HEK293 (cell line): ENCODE data around the gene BRMS1L.

ENCODE experiments used
- BCL11A ChIP-seq: fragments of 450-650 bp; formaldehyde crosslinking; IDR thresholded peaks from 2 replicates; pipeline ENCODE4 v1.5.1; 2016; ENCODE audit warnings: low read depth, missing biosample characterization, missing genetic modification characterization
- GLIS2 ChIP-seq: fragments of 450-650 bp; formaldehyde crosslinking; IDR thresholded peaks from 2 replicates; pipeline ENCODE4 v1.5.1; 2016; ENCODE audit warnings: missing biosample characterization, missing genetic modification characterization
- KLF1 ChIP-seq: fragments of 450-650 bp; formaldehyde crosslinking; IDR thresholded peaks from 2 replicates; pipeline ENCODE4 v1.5.1; 2016; ENCODE audit warnings: missing biosample characterization, missing genetic modification characterization
- SETDB1 ChIP-seq: IDR thresholded peaks from one replicate; pipeline ENCODE4 v1.6.1; 2017; ENCODE audit warnings: mild to moderate bottlenecking, low read length, moderate library complexity, mixed read lengths; ENCODE audit not compliant: insufficient read length
- ZBTB20 ChIP-seq: fragments of 450-650 bp; formaldehyde crosslinking; IDR thresholded peaks from 2 replicates; pipeline ENCODE4 v1.5.1; 2016; ENCODE audit warnings: missing biosample characterization, missing genetic modification characterization
- ZFHX2 ChIP-seq: fragments of 450-650 bp; formaldehyde crosslinking; conservative IDR thresholded peaks from 2 replicates; pipeline ENCODE4 v1.5.1; 2016; ENCODE audit warnings: missing biosample characterization, missing genetic modification characterization
- ZNF112 ChIP-seq: fragments of 450-650 bp; formaldehyde crosslinking; IDR thresholded peaks from 2 replicates; pipeline ENCODE4 v1.5.0; 2017; ENCODE audit warnings: missing biosample characterization, missing genetic modification characterization
- ZNF114 ChIP-seq: fragments of 450-650 bp; formaldehyde crosslinking; IDR thresholded peaks from 2 replicates; pipeline ENCODE4 v1.5.0; 2017; ENCODE audit warnings: missing biosample characterization, missing genetic modification characterization
- ZNF366 ChIP-seq: fragments of 450-650 bp; formaldehyde crosslinking; conservative IDR thresholded peaks from 2 replicates; pipeline ENCODE4 v1.5.1; 2016; ENCODE audit warnings: missing biosample characterization, missing genetic modification characterization
- TF ChIP-seq, protein P1 (sequence below): fragments of 450-650 bp; formaldehyde crosslinking; IDR thresholded peaks from 2 replicates; pipeline ENCODE4 v1.5.1; 2016; ENCODE audit warnings: missing biosample characterization, missing genetic modification characterization
- TF ChIP-seq, protein P2 (sequence below): fragments of 450-650 bp; formaldehyde crosslinking; IDR thresholded peaks from 2 replicates; pipeline ENCODE4 v1.5.0; 2017; ENCODE audit warnings: missing biosample characterization, missing genetic modification characterization, borderline replicate concordance
- TF ChIP-seq, protein P3 (sequence below): fragments of 450-650 bp; formaldehyde crosslinking; IDR thresholded peaks from 2 replicates; pipeline ENCODE4 v1.5.1; 2016; ENCODE audit warnings: missing biosample characterization, missing genetic modification characterization

DNA sequence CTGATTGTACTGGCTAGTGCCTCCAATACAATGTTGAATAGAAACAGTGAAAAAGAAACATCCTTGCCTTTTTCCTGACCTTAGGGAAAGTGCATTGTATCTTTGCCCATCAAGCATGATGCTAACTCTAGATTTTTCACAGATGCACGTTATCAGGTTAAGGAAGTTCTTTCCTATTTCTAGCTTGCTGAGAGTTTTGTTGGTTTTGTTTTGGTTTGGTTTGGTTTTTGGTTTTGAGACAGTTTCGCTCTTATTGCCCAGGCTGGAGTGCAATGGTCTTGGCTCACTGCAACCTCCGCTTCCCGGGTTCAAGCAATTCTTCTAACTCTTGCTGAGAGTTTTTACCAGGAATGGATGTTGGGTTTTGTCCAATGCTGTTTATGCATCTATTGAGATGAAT is 89.0 kb downstream of the BRMS1L start:
- TF ChIP-seq ZFHX2 (no peak), SETDB1 (no peak), ZNF114 (tag by site-specific recombination) (no peak), ZNF112 (tag by site-specific recombination) (no peak), BCL11A (tag by site-specific recombination) (no peak), ZBTB20 (tag by site-specific recombination) (no peak), ZNF366 (tag by site-specific recombination) (no peak), GLIS2 (tag by site-specific recombination) (no peak), KLF1 (tag by site-specific recombination) (no peak)
- TF ChIP-seq, protein P1, sequence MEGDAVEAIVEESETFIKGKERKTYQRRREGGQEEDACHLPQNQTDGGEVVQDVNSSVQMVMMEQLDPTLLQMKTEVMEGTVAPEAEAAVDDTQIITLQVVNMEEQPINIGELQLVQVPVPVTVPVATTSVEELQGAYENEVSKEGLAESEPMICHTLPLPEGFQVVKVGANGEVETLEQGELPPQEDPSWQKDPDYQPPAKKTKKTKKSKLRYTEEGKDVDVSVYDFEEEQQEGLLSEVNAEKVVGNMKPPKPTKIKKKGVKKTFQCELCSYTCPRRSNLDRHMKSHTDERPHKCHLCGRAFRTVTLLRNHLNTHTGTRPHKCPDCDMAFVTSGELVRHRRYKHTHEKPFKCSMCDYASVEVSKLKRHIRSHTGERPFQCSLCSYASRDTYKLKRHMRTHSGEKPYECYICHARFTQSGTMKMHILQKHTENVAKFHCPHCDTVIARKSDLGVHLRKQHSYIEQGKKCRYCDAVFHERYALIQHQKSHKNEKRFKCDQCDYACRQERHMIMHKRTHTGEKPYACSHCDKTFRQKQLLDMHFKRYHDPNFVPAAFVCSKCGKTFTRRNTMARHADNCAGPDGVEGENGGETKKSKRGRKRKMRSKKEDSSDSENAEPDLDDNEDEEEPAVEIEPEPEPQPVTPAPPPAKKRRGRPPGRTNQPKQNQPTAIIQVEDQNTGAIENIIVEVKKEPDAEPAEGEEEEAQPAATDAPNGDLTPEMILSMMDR (tag by site-specific recombination): no peak
- TF ChIP-seq, protein P2, sequence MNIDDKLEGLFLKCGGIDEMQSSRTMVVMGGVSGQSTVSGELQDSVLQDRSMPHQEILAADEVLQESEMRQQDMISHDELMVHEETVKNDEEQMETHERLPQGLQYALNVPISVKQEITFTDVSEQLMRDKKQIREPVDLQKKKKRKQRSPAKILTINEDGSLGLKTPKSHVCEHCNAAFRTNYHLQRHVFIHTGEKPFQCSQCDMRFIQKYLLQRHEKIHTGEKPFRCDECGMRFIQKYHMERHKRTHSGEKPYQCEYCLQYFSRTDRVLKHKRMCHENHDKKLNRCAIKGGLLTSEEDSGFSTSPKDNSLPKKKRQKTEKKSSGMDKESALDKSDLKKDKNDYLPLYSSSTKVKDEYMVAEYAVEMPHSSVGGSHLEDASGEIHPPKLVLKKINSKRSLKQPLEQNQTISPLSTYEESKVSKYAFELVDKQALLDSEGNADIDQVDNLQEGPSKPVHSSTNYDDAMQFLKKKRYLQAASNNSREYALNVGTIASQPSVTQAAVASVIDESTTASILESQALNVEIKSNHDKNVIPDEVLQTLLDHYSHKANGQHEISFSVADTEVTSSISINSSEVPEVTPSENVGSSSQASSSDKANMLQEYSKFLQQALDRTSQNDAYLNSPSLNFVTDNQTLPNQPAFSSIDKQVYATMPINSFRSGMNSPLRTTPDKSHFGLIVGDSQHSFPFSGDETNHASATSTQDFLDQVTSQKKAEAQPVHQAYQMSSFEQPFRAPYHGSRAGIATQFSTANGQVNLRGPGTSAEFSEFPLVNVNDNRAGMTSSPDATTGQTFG (tag by site-specific recombination): no peak
- TF ChIP-seq, protein P3, sequence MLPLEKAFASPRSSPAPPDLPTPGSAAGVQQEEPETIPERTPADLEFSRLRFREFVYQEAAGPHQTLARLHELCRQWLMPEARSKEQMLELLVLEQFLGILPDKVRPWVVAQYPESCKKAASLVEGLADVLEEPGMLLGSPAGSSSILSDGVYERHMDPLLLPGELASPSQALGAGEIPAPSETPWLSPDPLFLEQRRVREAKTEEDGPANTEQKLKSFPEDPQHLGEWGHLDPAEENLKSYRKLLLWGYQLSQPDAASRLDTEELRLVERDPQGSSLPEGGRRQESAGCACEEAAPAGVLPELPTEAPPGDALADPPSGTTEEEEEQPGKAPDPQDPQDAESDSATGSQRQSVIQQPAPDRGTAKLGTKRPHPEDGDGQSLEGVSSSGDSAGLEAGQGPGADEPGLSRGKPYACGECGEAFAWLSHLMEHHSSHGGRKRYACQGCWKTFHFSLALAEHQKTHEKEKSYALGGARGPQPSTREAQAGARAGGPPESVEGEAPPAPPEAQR (tag by site-specific recombination): no peak
